GM18498 (cell line): Measurements from ENCODE around the gene GLYATL2.

Source experiments
- ATAC-seq: cut with Tn5 transposase; IDR thresholded peaks from one replicate; pipeline ENCODE4 v1.9.1; 2021; ENCODE audit warnings: mild to moderate bottlenecking, moderate library complexity; ENCODE audit not compliant: unreplicated experiment

The GLYATL2 gene, protein sequence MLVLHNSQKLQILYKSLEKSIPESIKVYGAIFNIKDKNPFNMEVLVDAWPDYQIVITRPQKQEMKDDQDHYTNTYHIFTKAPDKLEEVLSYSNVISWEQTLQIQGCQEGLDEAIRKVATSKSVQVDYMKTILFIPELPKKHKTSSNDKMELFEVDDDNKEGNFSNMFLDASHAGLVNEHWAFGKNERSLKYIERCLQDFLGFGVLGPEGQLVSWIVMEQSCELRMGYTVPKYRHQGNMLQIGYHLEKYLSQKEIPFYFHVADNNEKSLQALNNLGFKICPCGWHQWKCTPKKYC

DNA sequence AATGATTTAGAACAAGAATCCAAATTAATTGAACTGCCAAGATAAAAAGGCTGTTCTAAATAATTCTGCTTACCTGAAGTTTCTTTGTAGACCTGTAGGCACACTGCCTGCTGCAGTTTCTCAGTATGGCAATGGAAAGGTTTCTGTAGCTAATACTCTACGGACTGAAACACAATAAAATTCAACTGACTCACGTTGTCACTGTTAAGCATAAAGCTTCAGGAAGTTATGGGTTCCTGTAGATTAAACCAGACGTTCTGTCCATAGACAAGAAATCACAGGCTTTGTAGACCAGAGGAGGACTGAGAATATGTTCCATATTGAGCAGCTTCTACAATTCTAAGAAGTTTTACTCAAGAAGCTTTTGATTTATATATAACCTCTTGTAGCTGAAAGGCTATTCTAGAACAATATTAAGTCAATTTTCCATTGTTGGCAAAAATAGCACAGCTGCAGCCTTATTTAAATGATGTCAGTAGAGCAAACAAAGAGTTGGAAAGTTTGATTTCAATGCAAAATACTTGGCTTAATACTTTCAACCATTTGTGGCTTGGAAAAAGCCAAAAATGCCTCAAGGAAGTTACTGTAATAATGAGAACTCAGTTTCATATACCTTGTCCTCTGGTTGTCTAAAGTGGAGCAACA is at the start of gene GLYATL2:
Gene GLYATL2 (minus strand): TSS at position 344 of the 645 bp plus-strand sequence. CDS start 5,092 bp downstream, outside the sequence.
- no peak for ATAC-seq

DNA sequence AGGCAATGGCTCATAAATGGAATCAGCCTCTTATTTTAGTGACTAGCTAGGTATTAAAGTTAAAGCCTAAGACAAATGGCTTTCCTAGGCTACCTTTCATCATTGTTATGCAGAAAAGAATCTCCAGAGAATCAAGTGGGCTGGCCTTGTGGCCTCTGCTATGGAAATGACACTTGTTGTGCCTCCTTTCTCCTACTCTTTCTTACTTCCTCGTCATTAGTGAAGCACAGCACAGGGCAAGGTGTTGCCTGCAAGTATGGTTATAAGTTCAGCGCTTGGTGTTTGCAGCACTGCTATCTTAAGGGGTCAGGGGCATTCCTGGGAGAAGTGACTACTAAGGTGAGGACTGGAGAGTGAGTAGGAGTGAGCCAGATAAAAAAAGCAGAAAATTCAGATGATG is 49.4 kb upstream of the GLYATL2 start:
- no peak for ATAC-seq

DNA sequence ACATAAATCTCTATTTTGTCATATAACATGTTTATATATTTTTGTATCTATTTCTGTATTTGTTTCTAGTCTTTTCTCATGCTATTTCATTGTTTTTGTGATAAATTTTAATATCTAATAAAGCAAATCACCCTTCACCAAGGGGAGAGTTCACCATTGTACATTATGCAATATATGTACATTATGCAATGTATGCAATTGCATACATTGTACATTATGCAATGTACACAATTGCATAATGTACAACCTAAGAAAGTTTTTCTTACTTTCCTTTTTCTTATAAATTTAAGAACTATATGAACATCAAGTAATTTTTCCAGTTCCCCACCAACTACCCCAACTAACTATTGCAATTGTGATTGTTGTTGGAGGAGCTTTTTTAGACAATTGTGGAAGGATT is 44.1 kb upstream of the GLYATL2 start:
- no peak for ATAC-seq

DNA sequence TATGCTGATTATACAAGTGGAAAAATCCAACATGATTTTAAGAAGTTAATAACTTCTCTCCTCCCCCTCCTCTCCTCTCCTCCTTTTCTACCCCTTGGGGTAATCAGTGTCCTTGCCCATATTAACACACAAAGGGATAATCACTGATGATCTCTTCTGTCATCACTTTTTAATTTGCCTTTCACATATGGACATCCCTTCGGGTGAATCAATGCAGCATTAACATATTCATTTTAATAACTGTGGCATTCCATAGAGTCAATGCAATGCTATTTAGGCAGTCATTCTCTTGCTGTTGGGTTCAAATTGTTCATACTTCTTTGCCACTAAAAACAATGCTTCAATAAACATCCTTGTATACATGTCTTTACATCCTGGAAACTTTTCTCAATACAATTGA is 42.9 kb upstream of the GLYATL2 start:
- ATAC-seq: no peak

DNA sequence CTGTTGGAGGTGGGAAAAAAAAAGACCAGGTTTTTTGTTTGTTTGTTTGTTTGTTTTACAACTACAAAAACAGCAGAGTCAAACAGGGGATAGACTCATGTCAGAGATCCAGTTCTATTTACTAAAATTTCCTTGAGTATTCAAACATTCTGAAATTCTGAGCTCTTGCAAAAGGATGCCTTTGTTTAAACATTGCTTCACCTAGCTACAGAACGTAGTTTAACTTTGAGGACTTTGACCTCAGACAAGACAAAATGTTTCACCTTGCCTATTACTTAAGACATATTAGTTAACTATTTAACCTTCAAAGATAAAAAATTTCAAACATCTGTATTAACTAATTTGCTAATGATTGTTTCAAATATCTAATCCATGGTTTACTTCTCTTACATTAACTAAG is 36.1 kb upstream of the GLYATL2 start:
- ATAC-seq: no peak

DNA sequence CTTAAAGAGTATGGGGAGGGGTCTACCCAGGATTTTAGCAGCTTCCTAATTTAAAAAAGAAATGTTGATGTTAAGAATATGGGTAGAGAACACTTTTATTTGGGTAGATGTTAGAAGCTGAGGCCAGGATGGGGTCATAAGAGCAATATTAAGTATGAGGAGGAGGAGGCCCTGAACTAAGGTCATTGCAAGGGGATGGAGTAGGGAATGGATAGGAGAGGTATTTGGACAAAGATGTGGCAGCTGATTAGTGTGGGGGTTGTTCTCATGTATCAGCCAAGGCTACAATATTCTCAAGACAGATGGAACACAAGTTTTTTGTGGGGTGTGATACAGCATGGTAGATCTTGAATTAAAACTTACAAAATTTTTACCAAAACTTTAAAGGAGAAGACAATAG is 35.7 kb upstream of the GLYATL2 start:
- ATAC-seq: no peak

DNA sequence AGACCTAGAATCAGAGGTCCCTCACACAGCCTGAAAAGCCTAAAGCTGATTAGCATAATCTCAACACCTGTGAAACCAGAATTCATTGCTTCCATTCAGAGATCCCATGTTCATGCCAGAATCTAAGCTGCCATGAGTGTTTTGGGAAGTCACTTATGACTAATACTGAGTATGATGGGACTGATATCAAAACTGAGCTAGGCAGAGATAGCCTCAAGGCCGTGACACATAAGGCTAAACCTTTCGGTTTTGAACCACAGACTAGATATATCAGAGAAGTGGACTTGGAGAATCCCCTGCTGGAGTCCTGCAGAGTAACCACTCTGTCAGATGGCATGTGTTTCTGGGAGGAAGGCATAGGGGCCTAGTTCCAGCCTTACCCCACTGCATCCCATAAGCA is 23.1 kb upstream of the GLYATL2 start:
- ATAC-seq: no peak

DNA sequence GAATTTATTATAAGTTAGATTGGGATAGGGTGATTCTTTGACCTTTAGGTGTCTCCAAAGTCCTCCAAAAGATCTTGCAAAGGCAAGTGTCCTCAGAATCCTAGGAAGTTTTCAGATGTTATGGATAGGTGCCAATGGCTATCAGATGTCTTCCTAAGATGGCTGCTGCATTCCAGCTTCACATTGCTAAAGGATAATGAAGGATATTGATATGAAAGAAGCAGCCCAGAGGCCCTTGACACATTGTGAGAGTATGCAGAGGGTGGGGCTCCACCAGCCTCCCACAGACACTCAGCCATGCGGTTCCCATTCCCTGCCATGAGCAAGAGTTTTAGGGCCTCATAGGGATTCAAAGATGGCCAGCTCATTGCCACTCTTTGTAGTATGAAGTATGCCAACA is 22.3 kb upstream of the GLYATL2 start:
- no peak for ATAC-seq

DNA sequence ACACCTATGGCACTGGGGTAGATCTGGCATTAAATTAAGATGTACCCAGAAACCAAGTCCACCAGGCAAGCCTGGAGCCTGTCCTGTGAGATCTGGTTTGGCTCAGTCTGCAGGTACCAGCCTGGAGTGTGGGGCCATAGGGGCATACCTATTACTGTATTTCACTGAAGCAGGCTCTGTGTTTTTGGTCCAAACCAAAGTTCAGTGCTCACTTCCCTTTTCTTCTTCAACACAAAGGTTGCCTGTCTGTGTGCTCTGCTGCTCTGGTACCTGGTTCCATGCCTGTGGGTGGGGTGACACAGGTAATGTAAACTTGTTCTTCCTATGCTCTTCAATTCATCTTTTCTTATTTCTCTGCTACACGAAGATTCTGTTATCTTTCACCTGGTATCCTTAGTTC is 19.8 kb upstream of the GLYATL2 start:
- ATAC-seq: no peak

DNA sequence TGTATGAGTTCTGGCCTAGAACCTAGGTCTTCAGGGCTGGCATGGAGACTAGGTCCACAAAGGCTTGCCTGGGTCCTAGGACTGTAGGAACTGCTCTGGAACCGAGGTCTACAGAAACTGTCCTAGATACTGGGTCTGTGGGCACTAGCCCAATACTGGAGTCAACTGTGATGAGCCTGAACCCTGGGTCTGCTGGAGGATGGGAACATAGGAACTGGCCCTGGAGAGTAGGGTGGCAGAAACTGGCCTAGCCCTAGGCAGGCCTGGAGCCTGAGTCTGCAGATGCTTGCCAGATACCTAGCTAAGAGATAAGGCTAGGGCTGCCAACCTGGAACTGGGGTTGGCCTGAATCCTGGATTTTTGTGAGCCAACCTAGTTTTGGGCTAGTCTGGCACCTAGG is 19.2 kb upstream of the GLYATL2 start:
- no peak for ATAC-seq

DNA sequence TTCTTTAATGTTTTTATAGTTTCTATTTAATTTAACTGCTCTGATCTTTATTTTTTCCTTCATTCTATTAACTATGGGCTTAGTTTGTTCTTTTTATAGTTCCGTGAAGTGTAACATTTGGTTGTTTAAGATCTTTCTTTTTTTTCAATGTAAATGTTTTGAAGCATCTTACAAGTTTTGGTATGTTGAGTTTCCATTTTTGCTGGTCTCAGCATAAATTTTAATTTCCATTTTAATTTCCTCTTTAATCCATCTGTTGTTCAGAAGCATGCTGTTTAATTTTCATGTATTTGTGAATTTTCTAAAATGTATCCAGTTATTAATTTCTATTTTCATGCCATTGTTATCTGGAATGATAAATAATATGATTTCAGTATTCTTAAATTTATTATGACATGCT is 17.0 kb upstream of the GLYATL2 start:
- ATAC-seq: no peak

DNA sequence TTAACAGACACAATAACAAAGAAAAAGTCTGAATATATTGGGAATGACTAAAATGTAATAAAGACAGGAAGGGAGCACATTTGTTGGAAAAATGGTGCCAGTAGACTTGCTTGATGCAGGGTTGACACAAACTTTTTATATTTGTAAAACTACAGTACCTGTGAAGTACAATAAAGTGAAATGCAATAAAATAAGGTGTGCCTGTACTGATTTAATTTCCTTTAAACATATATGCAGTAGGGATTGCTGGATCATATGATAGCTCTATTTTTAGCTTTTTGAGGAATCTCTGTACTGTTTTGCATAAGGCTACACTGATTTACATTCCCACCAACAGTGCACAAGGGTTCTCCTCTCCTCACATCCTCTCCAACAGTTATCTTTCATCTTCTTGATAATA is 12.3 kb upstream of the GLYATL2 start:
- ATAC-seq: no peak

DNA sequence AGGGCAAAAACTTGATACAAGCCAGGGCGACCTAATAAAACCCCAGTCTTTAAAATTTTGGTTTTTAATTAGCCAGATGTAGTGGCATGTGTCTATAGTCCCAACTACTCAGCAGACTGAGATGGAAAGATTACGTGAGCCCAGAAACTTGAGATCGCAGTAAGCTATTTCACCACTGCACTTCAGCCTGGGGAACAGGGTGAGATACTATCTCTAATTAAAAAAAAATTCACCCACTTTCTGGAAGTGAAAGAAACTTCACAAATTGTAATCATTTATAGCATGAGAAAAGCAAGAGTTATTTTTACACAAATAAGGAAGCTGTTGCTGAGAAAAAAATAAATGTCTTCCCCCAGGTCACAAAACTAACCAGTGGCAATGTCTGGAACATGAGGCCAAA is 882 bp upstream of the GLYATL2 start:
- ATAC-seq: no peak

DNA sequence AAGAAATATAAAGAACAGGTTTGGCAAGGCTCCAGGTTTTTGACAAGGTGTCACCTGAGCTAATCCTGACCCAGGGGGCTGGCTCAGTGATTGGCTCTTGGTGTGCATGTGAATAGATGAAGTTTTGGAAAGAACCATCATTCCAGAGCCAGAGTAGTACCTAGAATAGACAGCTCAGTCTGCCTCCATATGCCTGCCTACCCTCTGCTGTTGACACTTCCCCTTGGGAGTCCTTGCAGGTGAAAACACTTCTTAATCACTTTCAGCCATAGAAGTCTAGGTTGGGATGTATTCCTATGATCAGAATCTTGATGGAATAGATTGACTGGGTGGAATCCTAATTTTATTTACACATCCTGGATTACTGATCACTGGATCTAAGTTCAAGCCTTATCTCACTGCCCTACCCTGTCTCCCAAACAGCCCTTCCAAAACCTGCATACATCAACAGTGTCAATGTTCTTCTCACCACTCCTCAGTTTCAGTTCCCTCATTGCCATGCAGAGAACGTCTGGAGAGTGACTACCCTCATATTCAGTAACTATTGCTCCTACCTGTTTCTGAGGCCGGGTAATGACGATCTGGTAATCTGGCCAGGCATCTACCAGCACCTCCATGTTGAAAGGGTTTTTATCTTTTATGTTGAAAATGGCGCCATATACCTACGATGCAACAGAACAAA is 6.7 kb downstream of the GLYATL2 start:
- no peak for ATAC-seq

DNA sequence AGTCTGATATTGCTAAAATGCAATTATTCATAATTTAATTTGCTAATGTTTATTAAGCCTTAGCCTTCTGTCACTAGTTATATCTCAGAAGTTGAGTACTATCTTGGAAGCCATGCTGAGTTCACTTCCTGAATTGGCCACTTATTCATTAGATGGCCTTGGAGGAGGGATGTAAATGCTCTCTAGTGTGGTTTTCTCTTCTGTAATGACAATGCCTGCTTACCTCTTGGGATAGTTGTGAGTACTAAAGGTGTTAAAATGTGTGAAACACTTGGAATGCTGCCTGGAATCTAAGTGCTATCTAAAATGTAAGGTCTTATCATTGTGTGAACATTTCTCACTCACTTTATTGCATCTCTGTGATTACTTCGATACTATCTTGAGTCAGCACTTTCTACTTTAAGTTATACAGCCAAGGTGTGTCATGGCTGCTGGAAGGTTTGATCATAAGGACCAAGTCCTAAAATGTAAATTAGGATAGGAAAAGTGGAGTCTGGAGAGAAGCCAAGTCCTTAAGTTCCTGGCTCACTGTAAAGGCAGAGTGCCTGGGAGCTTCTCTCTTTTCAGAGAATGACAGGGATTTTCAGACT is 12.4 kb downstream of the GLYATL2 start:
- ATAC-seq: no peak

DNA sequence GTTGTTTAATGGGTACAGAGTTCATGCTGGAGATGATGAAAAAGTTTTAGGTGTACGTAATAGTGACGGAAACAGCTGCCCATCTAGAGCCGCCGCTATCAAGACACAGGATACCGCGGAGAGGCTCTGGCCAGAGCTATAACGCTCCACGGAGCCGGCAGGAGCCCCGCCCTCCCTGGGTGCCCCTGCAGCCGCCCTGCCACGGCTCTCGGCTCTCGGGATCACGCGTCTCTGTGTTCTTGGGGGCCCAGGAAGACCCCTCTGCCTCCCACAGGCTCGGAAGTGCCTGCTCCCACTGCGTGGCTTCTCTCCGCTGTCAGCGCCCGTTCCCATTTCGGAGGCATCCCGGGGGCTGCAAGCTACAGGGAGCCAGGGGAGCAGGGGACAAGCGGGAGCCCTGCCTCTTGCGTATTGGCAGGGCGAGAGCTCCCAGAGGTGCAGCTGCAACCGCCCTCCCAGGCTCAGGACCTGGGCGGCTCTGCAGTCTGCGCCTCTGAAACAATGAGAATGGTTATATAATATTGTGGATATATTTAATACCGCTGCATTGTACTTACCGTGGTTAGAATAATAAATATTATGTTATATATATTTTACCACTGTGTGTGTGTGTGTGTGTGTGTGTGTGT is 13.7 kb downstream of the GLYATL2 start:
- no peak for ATAC-seq

DNA sequence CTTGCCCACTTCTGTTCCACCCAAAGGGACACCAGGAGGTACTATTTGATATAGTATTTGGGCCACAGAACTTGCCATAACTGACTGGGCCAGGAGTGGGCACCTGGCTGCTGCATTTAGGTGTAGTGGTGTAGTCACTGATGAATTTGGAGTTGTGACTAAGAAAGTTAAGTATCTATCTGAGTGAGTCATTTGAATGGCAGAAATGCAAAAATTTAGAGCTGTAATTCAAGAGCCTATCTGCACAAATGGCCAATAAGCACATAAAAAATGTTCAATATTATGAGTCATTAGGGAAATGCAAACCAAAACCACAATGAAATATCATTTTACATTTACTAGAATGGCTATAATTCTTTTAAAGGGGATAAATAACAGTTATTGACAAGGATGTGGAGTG is 14.7 kb downstream of the GLYATL2 start:
- ATAC-seq: no peak

DNA sequence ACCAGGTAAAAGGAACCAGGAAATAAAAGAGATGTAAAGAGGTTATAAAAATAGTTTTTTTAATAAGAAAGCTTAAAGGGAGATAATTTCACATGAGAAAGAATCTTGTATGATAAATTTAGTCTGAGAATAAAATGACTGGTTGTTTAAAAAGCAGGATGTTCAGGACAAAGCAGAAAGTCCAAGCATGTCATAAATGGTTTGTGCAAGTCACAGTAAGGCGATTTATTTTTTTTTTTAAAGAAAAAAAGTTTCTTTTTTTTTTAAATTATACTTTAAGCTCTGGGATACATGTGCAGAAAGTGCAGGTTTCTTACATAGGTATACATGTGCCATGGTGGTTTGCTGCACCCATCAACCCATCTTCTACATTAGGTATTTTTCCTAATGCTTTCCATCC is 30.8 kb downstream of the GLYATL2 start:
- ATAC-seq: no peak

DNA sequence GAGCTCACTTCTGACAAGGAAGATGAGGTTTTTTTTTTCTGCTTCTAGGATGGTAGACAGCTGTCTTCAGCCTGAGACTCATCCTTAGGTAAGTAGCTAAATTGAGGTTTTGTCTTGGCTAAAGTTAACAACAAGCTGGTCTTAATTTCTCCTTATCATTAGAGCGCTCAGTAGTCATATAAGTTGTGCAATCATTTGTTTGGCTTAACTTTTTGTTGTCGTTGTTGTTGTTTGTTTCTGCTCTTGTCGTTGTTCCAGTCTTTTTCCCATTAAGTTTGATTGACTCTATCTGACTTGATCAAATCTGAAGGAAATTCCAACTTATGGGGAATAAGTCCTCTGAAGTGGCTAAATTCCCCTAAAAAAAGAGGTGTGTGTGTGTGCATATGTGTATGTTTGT is 33.0 kb downstream of the GLYATL2 start:
- ATAC-seq: no peak

DNA sequence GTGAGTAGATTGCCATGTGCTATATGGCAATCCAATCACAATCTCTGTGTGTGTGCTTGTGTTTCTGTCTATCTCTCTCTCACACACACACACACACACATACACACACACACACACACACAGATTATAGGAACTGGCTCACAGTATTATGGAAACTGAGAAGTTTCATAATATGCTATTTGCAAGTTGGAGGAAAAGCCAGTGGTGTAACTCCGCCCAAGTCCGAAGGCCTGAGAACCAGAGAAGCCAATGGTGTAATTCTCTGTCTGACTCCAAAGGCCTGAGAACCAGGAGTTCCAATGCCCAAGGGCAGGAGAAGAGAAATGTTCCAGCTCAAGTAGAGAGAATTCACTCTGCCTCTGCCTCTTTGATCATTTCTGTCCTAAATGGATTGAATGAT is 37.2 kb downstream of the GLYATL2 start:
- ATAC-seq: no peak

DNA sequence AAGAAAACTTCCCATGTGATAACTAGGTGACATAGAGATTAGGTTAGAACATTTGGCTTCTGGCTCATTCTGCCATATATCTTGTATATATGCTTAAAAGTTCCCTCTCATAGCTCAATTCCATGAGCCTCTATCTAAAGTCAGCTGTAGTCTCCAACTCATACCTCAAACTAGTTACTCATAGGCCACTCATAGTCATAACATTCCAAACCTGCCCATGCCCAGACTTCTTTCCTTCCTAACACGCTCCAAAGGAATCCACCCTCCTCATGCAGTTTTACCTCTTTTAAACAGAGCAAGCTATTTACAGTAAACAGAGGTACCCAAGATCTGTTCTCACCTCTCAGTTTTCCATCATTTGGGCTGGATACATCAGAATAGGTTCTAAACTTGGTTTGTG is 39.4 kb downstream of the GLYATL2 start:
- ATAC-seq: no peak
